RWPE1 (cell line): Measurements from ENCODE around the gene UGT3A1.

Experiments used
- CTCF ChIA-PET: fragments of 350-600 bp; sonication (Branson Sonifier 250); formaldehyde crosslinking; extraction: SDS; loops from one replicate; lab custom pipeline; 2021; lab: Yijun Ruan, JAX
- POLR2A ChIA-PET: fragments of 400-600 bp; formaldehyde crosslinking; extraction: SDS; loops from one replicate; lab custom pipeline; 2020; ENCODE audit warnings: antibody characterized with exemption; ENCODE audit not compliant: low non-redundant PET; lab: Yijun Ruan, JAX
- DNase-seq: peaks from one replicate; pipeline ENCODE4 v3.0.0; 2012; ENCODE audit warnings: low spot score
- H3K27ac ChIP-seq: fragments of 450-650 bp; 2 replicates; pipeline ENCODE4 v1.5.1; 2017
- CTCF ChIP-seq: fragments of 450-650 bp; conservative IDR thresholded peaks from 2 replicates; pipeline ENCODE4 v1.5.1; 2017; ENCODE audit warnings: low read depth, mild to moderate bottlenecking

UGT3A1 gene

GRCh38 chr5:35924122-35924949 lies 66.9 kb downstream of the UGT3A1 start:
- POLR2A ChIA-PET, result no interaction called here
- DNase-seq, result peak; percentile 24

GRCh38 chr5:35922468-35922867 lies 68.7 kb downstream of the UGT3A1 start:
- TF ChIP-seq CTCF, result no peak
- POLR2A ChIA-PET, result no interaction called here
- CTCF ChIA-PET, result interaction anchor here (0.6 kb wide), 2 partner anchors 152 to 771 kb away, joined by 3 to 6 read pairs; no protein-coding TSS in a partner anchor
- DNase-seq, result no peak
- peak overlapping the region; percentile 2; the same call in 1 of the 2 replicates for H3K27ac ChIP-seq

More at GRCh38 chr5:35924122-35924949, 66.9 kb downstream of the UGT3A1 start:
- CTCF ChIA-PET, result interaction anchor here (0.7 to 5.1 kb wide), 12 partner anchors 14 to 1161 kb away, joined by 3 to 43 read pairs (median 4); partner anchors contain the start of gene CAPSL
- H3K27ac ChIP-seq, result peak overlapping the region; percentile 76
- no peak for TF ChIP-seq CTCF

- H3K27ac ChIP-seq, result no peak overlapping the region
- CTCF ChIA-PET, result interaction anchor here (0.6 kb wide), 2 partner anchors 151 to 772 kb away, joined by 3 to 6 read pairs; no protein-coding TSS in a partner anchor
- POLR2A ChIA-PET, result no interaction called here
- no peak for TF ChIP-seq CTCF
- DNase-seq, result no peak
These were observed 69.3 kb downstream of the UGT3A1 start for GRCh38 chr5:35921930-35922329.

GRCh38 chr5:35920890-35921289 lies 70.3 kb downstream of the UGT3A1 start:
- H3K27ac ChIP-seq, result no peak overlapping the region
- POLR2A ChIA-PET, result no interaction called here
- CTCF ChIA-PET, result interaction anchor here (0.7 kb wide), 1 partner anchor 446 kb away, joined by 3 read pairs; no protein-coding TSS in a partner anchor
- no peak for TF ChIP-seq CTCF
- DNase-seq, result no peak

- no peak for TF ChIP-seq CTCF
- POLR2A ChIA-PET, result no interaction called here
- peak overlapping the region; percentile 84 for H3K27ac ChIP-seq
- peak; percentile 69 for DNase-seq
- CTCF ChIA-PET, result interaction anchor here (0.5 to 0.7 kb wide), 2 partner anchors 274 to 334 kb away, joined by 3 to 7 read pairs; no protein-coding TSS in a partner anchor
These were observed 72.0 kb downstream of the UGT3A1 start for GRCh38 chr5:35919191-35919590.

GRCh38 chr5:35908814-35909213 lies 82.4 kb downstream of the UGT3A1 start:
- no peak overlapping the region for H3K27ac ChIP-seq
- DNase-seq, result no peak
- POLR2A ChIA-PET, result no interaction called here
- CTCF ChIA-PET, result no interaction called here
- no peak for TF ChIP-seq CTCF
